Neural progenitor cell (in vitro differentiated cells): ENCODE measurements around the gene PTPRJ.

ENCODE experiments used
- CTCF ChIP-seq: fragments of 200-600 bp; sonication (generic); IDR thresholded peaks from 2 replicates; pipeline ENCODE4 v1.5.1; 2017; ENCODE audit warnings: antibody characterized with exemption, mild to moderate bottlenecking
- EZH2 ChIP-seq: fragments of 200-600 bp; sonication (generic); IDR thresholded peaks from 2 replicates; pipeline ENCODE4 v1.6.1; 2017; ENCODE audit warnings: antibody characterized with exemption, mild to moderate bottlenecking, moderate library complexity

- TF ChIP-seq CTCF (no peak), EZH2 (no peak)
Observed at GRCh38 chr11:48101044-48101733, 120.8 kb downstream of the PTPRJ start.
